Karpas-422 (cell line): ENCODE results near the gene DSCAML1. TPM values are rescaled to one million over a fixed set of nuclear protein-coding genes. Genes with fewer than 3 reads are reported as not detected.
A peak's percentile ranks its signal among the peaks of the same experiment; 100 is the strongest.

Experiments
- DNase-seq: peaks from one replicate; pipeline ENCODE4 v3.0.0-alpha.2; 2015
- H2AFZ ChIP-seq: fragments of 200-600 bp; sonication (generic); 2 replicates; pipeline ENCODE4 v1.6.1; 2014; ENCODE audit warnings: antibody characterized with exemption, low read length, mixed read lengths
- H3K27ac ChIP-seq: fragments of 200-600 bp; sonication (generic); 2 replicates; pipeline ENCODE4 v1.5.1; 2014; ENCODE audit warnings: mild to moderate bottlenecking, low read length, moderate library complexity
- H3K27me3 ChIP-seq: fragments of 200-600 bp; sonication (generic); 2 replicates; pipeline ENCODE4 v1.6.1; 2014; ENCODE audit warnings: low read length, mixed read lengths
- H3K36me3 ChIP-seq: fragments of 200-600 bp; sonication (generic); 2 replicates; pipeline ENCODE4 v1.6.1; 2014; ENCODE audit warnings: low read length, mixed read lengths; ENCODE audit not compliant: insufficient read depth
- H3K4me1 ChIP-seq: fragments of 200-600 bp; sonication (generic); 2 replicates; pipeline ENCODE4 v1.6.1; 2014; ENCODE audit warnings: mild to moderate bottlenecking, low read length, mixed read lengths
- H3K4me2 ChIP-seq: fragments of 200-600 bp; sonication (generic); 2 replicates; pipeline ENCODE4 v1.6.1; 2014; ENCODE audit warnings: low read length, low read depth, mild to moderate bottlenecking; ENCODE audit not compliant: poor library complexity, severe bottlenecking
- H3K4me3 ChIP-seq: fragments of 200-600 bp; sonication (generic); 2 replicates; pipeline ENCODE4 v1.5.1; 2014; ENCODE audit warnings: mild to moderate bottlenecking, antibody characterized with exemption, low read length, mixed read lengths
- H3K79me2 ChIP-seq: fragments of 200-600 bp; sonication (generic); 2 replicates; pipeline ENCODE4 v1.6.1; 2014; ENCODE audit warnings: mild to moderate bottlenecking, low read length, mixed read lengths
- H3K9ac ChIP-seq: fragments of 200-600 bp; sonication (generic); 2 replicates; pipeline ENCODE4 v1.6.0; 2014; ENCODE audit warnings: low read length
- H3K9me2 ChIP-seq: fragments of 200-600 bp; sonication (generic), shearing (Covaris generic); replicated peaks from 2 replicates; pipeline ENCODE4 v1.6.0; 2014; ENCODE audit warnings: mild to moderate bottlenecking, low read length, moderate library complexity; ENCODE audit not compliant: insufficient read depth
- H3K9me3 ChIP-seq: fragments of 300-700, 200-600 bp; sonication (generic); 2 replicates; pipeline ENCODE4 v1.6.1; 2014; ENCODE audit warnings: low read length, mixed read lengths
- H4K20me1 ChIP-seq: fragments of 200-600 bp; sonication (generic); 2 replicates; pipeline ENCODE4 v1.6.1; 2014; ENCODE audit warnings: mild to moderate bottlenecking, antibody characterized with exemption, low read length, low read depth; ENCODE audit not compliant: insufficient read depth
- total RNA-seq: library from RNA; depleted of rRNA; stranded (reverse); fragments of >200 nt; shearing (Covaris generic); gene quantifications from 2 replicates; pipeline ENCODE4 v1.2.3, GENCODE V29; 2014; ENCODE audit warnings: low replicate concordance

DSCAML1 gene
- total RNA-seq, 1 experiment from 2014 or later: not detected

DNA sequence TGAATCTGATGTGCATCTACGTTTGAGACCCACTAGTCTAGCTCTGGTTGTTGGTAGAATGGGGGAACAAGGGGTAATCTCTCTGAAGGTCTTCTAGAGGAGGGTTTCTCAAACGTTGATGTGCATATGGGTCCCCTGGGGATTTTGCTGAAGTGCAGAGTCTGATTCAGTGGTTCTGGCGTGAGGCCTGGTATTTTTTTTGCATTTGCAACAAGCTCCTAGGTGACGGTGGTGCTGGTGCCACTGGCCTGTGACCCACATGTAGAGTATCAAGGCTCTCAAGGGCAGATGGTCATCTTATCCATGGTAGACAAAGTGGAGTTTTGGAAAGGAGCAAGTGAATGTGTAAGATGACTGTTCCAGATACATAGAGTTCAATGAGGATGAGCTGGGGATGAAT is 372.2 kb downstream of the DSCAML1 start:
- Histone ChIP-seq H3K27me3 (no peaks in the 10 kb centered on the region), H3K4me2 (no peak overlapping the region), H3K9me2 (no peaks in the 10 kb centered on the region), H3K4me3 (no peak overlapping the region), H3K36me3 (no peaks in the 10 kb centered on the region), H3K9me3 (no peaks in the 10 kb centered on the region), H2AFZ (no peak overlapping the region), H3K4me1 (peaks cover 5% of the 10 kb centered on the region), H4K20me1 (no peaks in the 10 kb centered on the region), H3K9ac (no peak overlapping the region), H3K79me2 (no peaks in the 10 kb centered on the region), H3K27ac (no peak overlapping the region)
- peak; percentile 52 for DNase-seq

DNA sequence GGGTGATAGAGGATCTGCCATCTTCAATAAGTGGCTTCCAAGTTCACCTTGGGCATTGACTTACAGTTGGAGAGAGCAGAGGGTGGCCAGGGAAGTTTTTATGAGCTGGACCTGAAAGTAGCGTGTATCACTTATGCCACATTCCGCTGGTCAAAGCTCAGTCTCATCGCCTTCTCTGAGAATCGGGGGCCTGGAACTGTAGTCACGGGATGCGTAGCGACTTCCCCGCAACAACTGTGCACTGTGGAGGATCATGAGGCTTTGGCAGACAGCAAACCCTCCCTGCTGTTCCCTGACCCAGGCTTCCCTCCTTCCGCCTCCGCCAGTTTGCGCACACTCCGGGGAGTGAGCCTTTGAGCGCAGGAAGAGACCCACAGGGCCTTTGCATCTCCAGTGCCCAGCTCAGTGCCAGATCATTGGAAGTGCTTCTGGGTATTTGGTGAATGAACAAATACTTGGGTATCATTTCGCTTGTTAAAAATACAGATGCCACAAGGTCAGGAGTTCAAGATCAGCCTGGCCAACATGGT is 373.9 kb downstream of the DSCAML1 start:
- Histone ChIP-seq H3K4me3 (no peak overlapping the region), H3K4me1 (peaks cover 5% of the 10 kb centered on the region), H3K9me3 (no peaks in the 10 kb centered on the region), H3K9ac (no peak overlapping the region), H4K20me1 (no peaks in the 10 kb centered on the region), H3K27me3 (no peaks in the 10 kb centered on the region), H3K9me2 (no peaks in the 10 kb centered on the region), H3K36me3 (no peaks in the 10 kb centered on the region), H3K4me2 (no peak overlapping the region), H2AFZ (no peak overlapping the region), H3K27ac (no peak overlapping the region), H3K79me2 (no peaks in the 10 kb centered on the region)
- DNase-seq: no peak

DNA sequence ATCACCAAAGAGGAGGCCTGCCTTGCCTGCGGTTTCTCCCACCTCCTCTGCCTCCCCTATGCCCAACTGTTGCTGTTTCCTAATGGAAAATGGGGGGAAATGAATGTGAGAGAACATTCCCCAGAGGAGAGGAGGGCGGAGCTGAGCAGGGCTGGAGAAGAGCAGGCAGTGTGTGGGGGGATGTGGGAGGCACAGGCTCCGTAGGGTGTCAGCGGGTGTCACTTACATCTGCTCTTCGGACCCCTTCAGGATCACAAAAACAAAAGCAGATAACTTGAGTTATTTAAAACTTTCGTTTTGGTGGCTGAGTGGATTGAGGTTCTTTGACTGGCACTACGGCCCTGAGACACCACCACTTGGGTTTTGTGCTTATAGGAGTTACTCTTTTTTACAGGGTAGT is 375.5 kb downstream of the DSCAML1 start:
- no peak overlapping the region for H3K27ac ChIP-seq
- no peaks in the 10 kb centered on the region for H3K27me3 ChIP-seq
- no peaks in the 10 kb centered on the region for H3K36me3 ChIP-seq
- H3K9ac ChIP-seq: no peak overlapping the region
- no peaks in the 10 kb centered on the region for H3K79me2 ChIP-seq
- H2AFZ ChIP-seq: no peak overlapping the region
- no peaks in the 10 kb centered on the region for H4K20me1 ChIP-seq
- H3K9me2 ChIP-seq: no peaks in the 10 kb centered on the region
- no peaks in the 10 kb centered on the region for H3K9me3 ChIP-seq
- no peak overlapping the region for H3K4me3 ChIP-seq
- DNase-seq: no peak
- H3K4me2 ChIP-seq: no peak overlapping the region
- H3K4me1 ChIP-seq: peaks cover 5% of the 10 kb centered on the region

DNA sequence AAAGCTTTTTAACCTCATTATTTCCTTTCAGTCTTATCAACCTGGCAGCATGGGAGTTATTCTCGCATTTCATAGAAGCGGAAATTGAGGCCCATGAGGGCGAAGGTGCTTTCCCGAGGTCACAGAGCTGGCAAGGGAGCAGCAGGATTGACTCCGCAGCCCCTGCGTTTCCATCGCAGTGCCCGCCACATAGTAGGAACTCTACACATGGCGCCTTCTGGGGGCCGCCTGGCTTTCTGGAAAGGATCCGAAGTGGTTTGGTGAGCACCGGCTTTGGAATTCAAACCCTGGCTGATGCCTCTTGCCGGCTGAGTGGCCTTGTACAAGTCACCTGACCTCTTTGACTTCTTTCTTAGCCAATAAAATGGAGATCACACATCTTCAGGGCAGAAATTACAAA is 376.0 kb downstream of the DSCAML1 start:
- H3K27me3 ChIP-seq: no peaks in the 10 kb centered on the region
- peaks cover 5% of the 10 kb centered on the region for H3K4me1 ChIP-seq
- no peaks in the 10 kb centered on the region for H3K36me3 ChIP-seq
- H3K9ac ChIP-seq: no peak overlapping the region
- H2AFZ ChIP-seq: no peak overlapping the region
- no peaks in the 10 kb centered on the region for H3K79me2 ChIP-seq
- no peaks in the 10 kb centered on the region for H3K9me3 ChIP-seq
- no peak overlapping the region for H3K4me3 ChIP-seq
- H3K27ac ChIP-seq: no peak overlapping the region
- no peak for DNase-seq
- H4K20me1 ChIP-seq: no peaks in the 10 kb centered on the region
- no peak overlapping the region for H3K4me2 ChIP-seq
- H3K9me2 ChIP-seq: no peaks in the 10 kb centered on the region

DNA sequence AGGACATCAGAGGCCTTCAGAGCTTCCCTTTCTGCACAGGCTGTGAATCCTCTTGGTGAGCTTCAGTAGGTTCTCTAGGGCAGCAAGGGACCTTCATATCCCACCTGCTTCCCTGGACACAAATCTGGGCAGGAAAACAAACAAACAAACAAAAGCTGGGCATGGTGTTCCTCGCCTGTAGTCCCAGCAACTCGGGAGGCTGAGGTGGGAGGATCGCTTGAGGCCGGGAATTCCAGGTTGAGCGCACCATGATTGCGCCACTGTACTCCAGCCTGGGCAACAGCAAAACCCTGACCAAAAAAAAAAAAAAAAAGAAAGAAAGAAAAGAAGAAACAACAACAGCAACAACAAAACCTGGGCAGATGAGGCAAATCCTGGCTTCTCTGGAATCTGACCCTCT is 376.4 kb downstream of the DSCAML1 start:
- Histone ChIP-seq H3K9ac (no peak overlapping the region), H3K4me3 (no peak overlapping the region), H3K9me2 (no peaks in the 10 kb centered on the region), H3K36me3 (no peaks in the 10 kb centered on the region), H3K79me2 (no peaks in the 10 kb centered on the region), H3K4me1 (peaks cover 5% of the 10 kb centered on the region), H2AFZ (no peak overlapping the region), H3K4me2 (no peak overlapping the region), H3K9me3 (no peaks in the 10 kb centered on the region), H4K20me1 (no peaks in the 10 kb centered on the region), H3K27ac (no peak overlapping the region), H3K27me3 (no peaks in the 10 kb centered on the region)
- DNase-seq: no peak

DNA sequence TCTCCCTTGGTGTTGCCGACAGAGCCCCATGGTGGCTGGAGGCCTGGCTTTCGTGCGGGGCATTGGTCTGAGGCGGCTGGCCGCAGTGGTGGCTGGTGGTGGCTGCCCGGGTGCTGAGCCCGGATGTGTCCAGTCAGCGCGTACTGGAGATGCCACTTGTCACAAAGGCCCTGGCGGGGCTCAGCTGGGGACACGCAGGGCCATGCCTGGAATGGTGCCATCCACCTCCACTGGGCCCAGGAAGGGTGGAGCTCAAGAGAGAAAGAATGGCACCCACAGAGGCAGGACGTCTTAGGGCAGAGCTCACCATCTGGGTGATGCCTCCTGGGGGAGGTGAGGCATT is 376.9 kb downstream of the DSCAML1 start:
- no peak for DNase-seq
- no peaks in the 10 kb centered on the region for H3K36me3 ChIP-seq
- no peak overlapping the region for H3K9ac ChIP-seq
- peaks cover 5% of the 10 kb centered on the region for H3K4me1 ChIP-seq
- H3K4me3 ChIP-seq: no peak overlapping the region
- H3K4me2 ChIP-seq: no peak overlapping the region
- no peak overlapping the region for H3K27ac ChIP-seq
- no peaks in the 10 kb centered on the region for H4K20me1 ChIP-seq
- H2AFZ ChIP-seq: no peak overlapping the region
- H3K9me3 ChIP-seq: no peaks in the 10 kb centered on the region
- H3K9me2 ChIP-seq: no peaks in the 10 kb centered on the region
- no peaks in the 10 kb centered on the region for H3K79me2 ChIP-seq
- H3K27me3 ChIP-seq: no peaks in the 10 kb centered on the region

DNA sequence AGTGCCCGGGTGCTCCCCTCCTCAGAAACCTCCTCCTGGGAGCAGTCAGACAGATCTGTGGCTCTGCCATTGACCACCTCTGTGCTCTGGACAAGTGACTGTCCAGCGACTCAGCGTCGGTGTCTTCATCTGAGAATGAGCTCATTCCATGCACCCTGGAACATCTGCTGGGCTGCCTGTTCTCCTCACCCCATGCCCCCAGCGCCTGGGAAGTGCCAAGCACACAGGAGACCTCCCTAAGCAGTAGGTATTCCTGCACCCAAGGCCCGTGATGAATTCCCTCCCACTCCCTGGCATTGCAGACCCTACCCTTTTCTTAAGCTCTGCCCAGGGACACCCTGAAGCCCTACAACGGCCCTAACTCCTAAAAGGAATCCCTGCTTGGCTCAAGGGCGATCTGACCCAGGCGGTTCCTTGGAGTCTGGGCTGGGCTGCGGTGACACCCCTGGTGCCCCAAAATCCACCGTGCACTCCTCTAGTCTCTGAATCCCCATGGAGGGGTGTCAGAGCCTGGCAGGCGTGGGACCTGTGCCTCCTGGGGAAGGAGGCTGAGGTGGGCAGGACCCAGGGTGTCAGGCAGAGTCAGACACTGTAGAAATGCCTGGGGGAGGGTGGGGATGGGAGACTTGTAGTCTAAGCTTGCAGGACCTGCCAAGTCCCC is 377.4 kb downstream of the DSCAML1 start:
- H3K4me1 ChIP-seq: peaks cover under 1% of the 10 kb centered on the region
- H3K4me2 ChIP-seq: no peak overlapping the region
- H3K36me3 ChIP-seq: no peaks in the 10 kb centered on the region
- no peaks in the 10 kb centered on the region for H3K9me2 ChIP-seq
- no peak overlapping the region for H3K9ac ChIP-seq
- no peaks in the 10 kb centered on the region for H3K79me2 ChIP-seq
- H2AFZ ChIP-seq: no peak overlapping the region
- DNase-seq: no peak
- H3K27ac ChIP-seq: no peak overlapping the region
- H3K9me3 ChIP-seq: no peaks in the 10 kb centered on the region
- no peaks in the 10 kb centered on the region for H3K27me3 ChIP-seq
- H4K20me1 ChIP-seq: no peaks in the 10 kb centered on the region
- no peak overlapping the region for H3K4me3 ChIP-seq

DNA sequence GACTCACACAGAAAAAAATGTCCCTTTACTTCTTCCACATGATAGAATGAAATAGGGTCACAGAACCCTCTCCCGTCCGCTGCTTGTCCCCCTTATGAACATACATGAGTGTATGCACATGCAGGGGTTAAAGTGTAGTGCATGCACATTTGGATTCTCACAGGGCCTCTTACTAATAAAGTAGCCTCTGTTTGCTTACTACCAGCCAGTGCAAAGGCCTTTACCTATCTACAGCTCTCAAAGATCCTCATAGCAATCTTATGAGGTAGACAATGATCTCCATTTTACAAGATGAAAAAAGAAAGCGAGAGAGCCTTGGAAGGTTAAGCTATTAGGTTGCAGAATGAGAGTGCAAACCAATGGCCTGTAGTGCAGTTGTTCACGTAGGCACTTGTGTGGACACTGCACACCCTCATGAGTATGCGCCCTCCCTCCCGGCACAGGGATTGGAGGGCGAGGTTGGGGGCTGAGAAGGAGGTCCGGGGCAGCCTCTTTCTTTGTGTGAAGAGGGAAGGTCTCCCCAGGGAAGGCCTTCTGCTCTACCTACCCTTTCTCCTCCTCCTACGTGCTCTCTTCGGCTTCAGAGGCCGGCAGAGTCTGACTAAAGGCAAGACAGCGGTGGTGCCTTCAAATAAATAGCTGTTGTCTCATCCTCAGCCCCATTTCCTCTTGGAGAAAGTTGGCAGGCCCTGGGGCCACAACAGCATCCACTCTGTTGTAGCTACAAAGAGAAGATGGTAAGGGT is 378.1 kb downstream of the DSCAML1 start:
- H4K20me1 ChIP-seq: no peaks in the 10 kb centered on the region
- DNase-seq: no peak
- no peaks in the 10 kb centered on the region for H3K27me3 ChIP-seq
- H3K9me2 ChIP-seq: no peaks in the 10 kb centered on the region
- no peaks in the 10 kb centered on the region for H3K9me3 ChIP-seq
- H3K9ac ChIP-seq: no peak overlapping the region
- H3K27ac ChIP-seq: no peak overlapping the region
- H3K4me2 ChIP-seq: no peak overlapping the region
- no peaks in the 10 kb centered on the region for H3K79me2 ChIP-seq
- H3K4me3 ChIP-seq: no peak overlapping the region
- H2AFZ ChIP-seq: no peak overlapping the region
- H3K36me3 ChIP-seq: no peaks in the 10 kb centered on the region
- H3K4me1 ChIP-seq: no peaks in the 10 kb centered on the region
